ENCODE data around the gene ACKR3. TPM values are rescaled to one million over a fixed set of nuclear protein-coding genes. Genes with fewer than 3 reads are reported as not detected.

The ACKR3 gene
- total RNA-seq, 1 experiment from 2014 or later, result 0.61 TPM

- intact Hi-C loops (cut with micrococcal nuclease), result no loop called here
- no TSS peak for BruUV-seq (replicated peaks)
- Mint-ChIP-seq H3K9me3 (ENCODE audit: unreplicated experiment) (no peaks in the 10 kb centered on the region), H3K4me3 (ENCODE audit: unreplicated experiment) (no peak overlapping the region), H3K27me3 (ENCODE audit: insufficient read depth, unreplicated experiment) (no peaks in the 10 kb centered on the region), H3K36me3 (ENCODE audit: insufficient read depth, unreplicated experiment) (no peaks in the 10 kb centered on the region), H3K4me1 (ENCODE audit: insufficient read depth, unreplicated experiment) (no peaks in the 10 kb centered on the region), H3K27ac (ENCODE audit: low read depth, unreplicated experiment) (no peak overlapping the region)
- no peak for TF ChIP-seq CTCF (IDR thresholded peaks at IDR 0.05; ENCODE audit: unreplicated experiment)
- ChIA-PET CTCF (interaction anchor here (0.7 kb wide), 1 partner anchor 22 kb away, joined by 6 read pairs; the partner anchor contains the start of gene ACKR3), POLR2A (no interaction called here)
- DNase-seq (ENCODE audit: unreplicated experiment), result no peak
Measured at GRCh38 chr2:236548179-236548921, 21.3 kb upstream of the ACKR3 start.

- no peaks in the 10 kb centered on the region for H3K27me3 Mint-ChIP-seq (ENCODE audit: insufficient read depth, unreplicated experiment)
- no peaks in the 10 kb centered on the region for H3K9me3 Mint-ChIP-seq (ENCODE audit: unreplicated experiment)
- no peak for TF ChIP-seq CTCF (IDR thresholded peaks at IDR 0.05; ENCODE audit: unreplicated experiment)
- H3K36me3 Mint-ChIP-seq (ENCODE audit: insufficient read depth, unreplicated experiment), result no peaks in the 10 kb centered on the region
- ChIA-PET POLR2A (no interaction called here), CTCF (no interaction called here)
- no peak overlapping the region for H3K27ac Mint-ChIP-seq (ENCODE audit: low read depth, unreplicated experiment)
- no peak for DNase-seq (ENCODE audit: unreplicated experiment)
- no TSS peak for BruUV-seq (replicated peaks)
- H3K4me3 Mint-ChIP-seq (ENCODE audit: unreplicated experiment), result no peak overlapping the region
- no peaks in the 10 kb centered on the region for H3K4me1 Mint-ChIP-seq (ENCODE audit: insufficient read depth, unreplicated experiment)
- intact Hi-C loops (cut with micrococcal nuclease), result no loop called here
Measured at GRCh38 chr2:236549165-236549564, 20.5 kb upstream of the ACKR3 start.

GRCh38 chr2:236550290-236550689 lies 19.3 kb upstream of the ACKR3 start:
- DNase-seq (ENCODE audit: unreplicated experiment), result no peak
- Mint-ChIP-seq H3K4me3 (ENCODE audit: unreplicated experiment) (no peak overlapping the region), H3K36me3 (ENCODE audit: insufficient read depth, unreplicated experiment) (no peaks in the 10 kb centered on the region), H3K4me1 (ENCODE audit: insufficient read depth, unreplicated experiment) (no peaks in the 10 kb centered on the region), H3K9me3 (ENCODE audit: unreplicated experiment) (no peaks in the 10 kb centered on the region), H3K27ac (ENCODE audit: low read depth, unreplicated experiment) (no peak overlapping the region), H3K27me3 (ENCODE audit: insufficient read depth, unreplicated experiment) (no peaks in the 10 kb centered on the region)
- BruUV-seq (replicated peaks), result no TSS peak
- intact Hi-C loops (cut with micrococcal nuclease), result no loop called here
- TF ChIP-seq CTCF (IDR thresholded peaks at IDR 0.05; ENCODE audit: unreplicated experiment), result no peak
- ChIA-PET POLR2A (no interaction called here), CTCF (no interaction called here)

GRCh38 chr2:236550701-236551465 lies 18.7 kb upstream of the ACKR3 start:
- DNase-seq (ENCODE audit: unreplicated experiment), result no peak
- Mint-ChIP-seq H3K27ac (ENCODE audit: low read depth, unreplicated experiment) (no peak overlapping the region), H3K9me3 (ENCODE audit: unreplicated experiment) (no peaks in the 10 kb centered on the region), H3K4me1 (ENCODE audit: insufficient read depth, unreplicated experiment) (no peaks in the 10 kb centered on the region), H3K27me3 (ENCODE audit: insufficient read depth, unreplicated experiment) (peaks cover 6% of the 10 kb centered on the region), H3K36me3 (ENCODE audit: insufficient read depth, unreplicated experiment) (no peaks in the 10 kb centered on the region), H3K4me3 (ENCODE audit: unreplicated experiment) (no peak overlapping the region)
- TF ChIP-seq CTCF (IDR thresholded peaks at IDR 0.05; ENCODE audit: unreplicated experiment), result no peak
- intact Hi-C loops (cut with micrococcal nuclease), result no loop called here
- no TSS peak for BruUV-seq (replicated peaks)
- POLR2A ChIA-PET, result no interaction called here
- CTCF ChIA-PET, result interaction anchor here (1.0 kb wide), 1 partner anchor 18 kb away, joined by 3 read pairs; no protein-coding TSS in a partner anchor

Measured in MCF 10A (cell line).